Osteocyte (in vitro differentiated cells): ENCODE measurements around the gene SPTLC1. TPM values are rescaled to one million over a fixed set of nuclear protein-coding genes. Genes with fewer than 3 reads are reported as not detected.
"Not testable (repeated sequence)": the region's sequence is repeated elsewhere in the genome, so short reads cannot be mapped to it uniquely, and the experiment has no call there.

Source experiments
- DNase-seq: peaks from one replicate; pipeline ENCODE4 v3.0.0; 2021; ENCODE audit warnings: mixed read lengths; ENCODE audit not compliant: unreplicated experiment; ENCODE audit errors: extremely low spot score
- H3K27ac Mint-ChIP-seq: one replicate; pipeline ENCODE4 v1.8.0; 2021; ENCODE audit warnings: mild to moderate bottlenecking, mixed read lengths; ENCODE audit not compliant: unreplicated experiment
- H3K27me3 Mint-ChIP-seq: one replicate; pipeline ENCODE4 v1.8.0; 2021; ENCODE audit warnings: mixed read lengths; ENCODE audit not compliant: unreplicated experiment
- H3K36me3 Mint-ChIP-seq: one replicate; pipeline ENCODE4 v1.8.0; 2021; ENCODE audit warnings: mixed read lengths; ENCODE audit not compliant: unreplicated experiment
- H3K4me1 Mint-ChIP-seq: one replicate; pipeline ENCODE4 v1.8.0; 2021; ENCODE audit warnings: mixed read lengths; ENCODE audit not compliant: unreplicated experiment
- H3K4me3 Mint-ChIP-seq: one replicate; pipeline ENCODE4 v1.8.0; 2021; ENCODE audit warnings: mild to moderate bottlenecking, moderate library complexity, mixed read lengths; ENCODE audit not compliant: unreplicated experiment
- H3K9me3 Mint-ChIP-seq: one replicate; pipeline ENCODE4 v1.8.0; 2021; ENCODE audit warnings: mixed read lengths; ENCODE audit not compliant: unreplicated experiment
- CTCF ChIP-seq: fragments of 200-600 bp; sonication (generic); IDR thresholded peaks from 2 replicates; pipeline ENCODE4 v1.5.0; 2021; ENCODE audit warnings: antibody characterized with exemption, mild to moderate bottlenecking, moderate library complexity
- total RNA-seq: library from RNA; stranded (reverse); gene quantifications from 2 replicates; pipeline ENCODE4 v1.2.1, GENCODE V29; 2021

The SPTLC1 gene
- total RNA-seq, 1 donor from 2014 or later = 93.9 TPM

DNA sequence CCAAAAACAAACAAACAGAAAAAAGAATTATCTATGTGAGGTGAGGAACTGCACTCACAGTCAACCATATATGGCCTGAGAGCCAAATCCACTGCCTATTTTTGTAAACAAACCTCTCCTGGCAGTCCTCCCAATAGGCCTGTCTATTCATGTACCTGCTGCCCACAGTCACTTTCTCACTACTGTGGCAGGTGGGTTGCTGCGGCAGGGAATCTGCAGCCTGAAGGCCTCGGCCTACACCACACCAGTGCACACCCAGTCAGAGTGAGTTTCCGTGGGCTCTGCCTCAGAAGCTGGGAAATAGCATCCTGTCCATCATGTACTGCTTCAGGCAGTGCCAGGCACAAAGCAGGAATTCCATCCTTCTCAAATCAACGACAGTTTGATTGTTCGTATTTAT lies 82.3 kb downstream of the SPTLC1 start:
- Mint-ChIP-seq H3K27me3 (no peaks in the 10 kb centered on the region), H3K4me1 (peaks cover 41% of the 10 kb centered on the region), H3K4me3 (no peak overlapping the region), H3K9me3 (no peaks in the 10 kb centered on the region), H3K27ac (no peak overlapping the region), H3K36me3 (peaks cover 31% of the 10 kb centered on the region)
- no peak for TF ChIP-seq CTCF
- DNase-seq = no peak

DNA sequence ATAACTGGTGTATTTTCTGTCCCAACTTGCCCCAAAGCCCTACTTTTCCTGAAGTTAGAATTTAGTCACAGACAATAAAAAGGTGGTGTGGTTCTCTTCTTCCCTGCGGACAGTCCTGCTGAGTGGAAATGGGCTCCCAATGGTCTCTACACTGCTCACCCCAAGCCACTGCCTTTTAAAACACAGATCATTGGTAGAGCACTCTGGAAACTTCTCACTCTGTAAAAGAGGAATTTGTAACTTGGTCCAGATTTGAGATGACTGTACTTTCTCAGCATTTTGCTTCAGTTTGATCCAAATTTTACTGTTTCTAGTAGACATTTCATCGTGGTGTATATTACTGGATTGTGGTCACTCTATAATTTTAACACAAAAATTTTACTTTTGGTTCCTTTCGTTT lies 84.8 kb downstream of the SPTLC1 start:
- DNase-seq = no peak
- no peak overlapping the region for H3K4me3 Mint-ChIP-seq
- H3K9me3 Mint-ChIP-seq = no peaks in the 10 kb centered on the region
- peaks cover 23% of the 10 kb centered on the region for H3K36me3 Mint-ChIP-seq
- H3K27ac Mint-ChIP-seq = no peak overlapping the region
- TF ChIP-seq CTCF = no peak
- H3K4me1 Mint-ChIP-seq = peaks cover 18% of the 10 kb centered on the region
- H3K27me3 Mint-ChIP-seq = no peaks in the 10 kb centered on the region

- no peak for DNase-seq
- H3K36me3 Mint-ChIP-seq = peaks cover 21% of the 10 kb centered on the region
- peaks cover 10% of the 10 kb centered on the region for H3K4me1 Mint-ChIP-seq
- no peaks in the 10 kb centered on the region for H3K27me3 Mint-ChIP-seq
- H3K9me3 Mint-ChIP-seq = no peaks in the 10 kb centered on the region
- H3K4me3 Mint-ChIP-seq = no peak overlapping the region
- peak; percentile 24 for TF ChIP-seq CTCF
- no peak overlapping the region for H3K27ac Mint-ChIP-seq
These were observed 85.7 kb downstream of the SPTLC1 start for GRCh38 chr9:92029553-92029952.

DNA sequence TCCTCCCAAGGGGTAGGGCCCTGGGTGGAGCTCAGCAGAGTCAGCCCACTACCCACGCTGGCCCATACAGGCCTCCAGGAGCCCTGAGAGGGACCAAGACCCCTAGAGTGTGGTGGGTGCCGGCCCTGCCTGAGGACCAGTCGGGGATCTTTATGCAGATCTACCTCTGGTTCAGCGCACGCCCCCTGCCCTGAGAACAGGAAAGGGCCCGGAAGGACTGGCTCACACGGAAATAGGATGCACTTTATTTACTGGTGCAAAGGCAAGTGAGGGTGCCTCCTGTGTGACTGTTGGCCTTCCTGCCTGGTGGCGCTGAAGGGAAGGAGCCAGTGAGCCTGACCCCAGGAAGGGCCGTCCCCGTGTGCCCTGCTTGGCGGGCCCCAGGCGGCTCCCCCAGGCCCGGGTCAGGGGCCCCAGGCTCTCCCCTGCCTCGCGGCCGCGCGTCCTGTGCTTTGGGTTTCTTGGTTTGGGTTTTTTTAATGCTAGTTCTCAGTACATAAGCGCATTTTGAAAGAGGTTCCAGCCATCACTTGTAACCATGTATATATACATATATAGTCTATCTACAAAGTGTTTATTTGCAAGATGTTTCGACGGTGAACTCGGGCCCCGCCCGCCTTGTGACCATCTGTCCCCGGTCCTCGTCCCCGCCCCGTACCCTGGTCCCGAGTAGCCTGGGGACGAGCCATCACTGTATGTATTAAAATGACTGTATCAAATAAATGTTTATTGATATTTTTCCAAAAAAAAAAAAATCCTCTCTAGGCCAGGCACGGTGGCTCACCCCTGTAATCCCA lies 88.8 kb downstream of the SPTLC1 start:
- no peaks in the 10 kb centered on the region for H3K27me3 Mint-ChIP-seq
- H3K36me3 Mint-ChIP-seq = peaks cover 8% of the 10 kb centered on the region
- no peak overlapping the region for H3K27ac Mint-ChIP-seq
- no peak for TF ChIP-seq CTCF
- no peak overlapping the region for H3K4me3 Mint-ChIP-seq
- peak; percentile 59 for DNase-seq
- H3K4me1 Mint-ChIP-seq = peaks cover 14% of the 10 kb centered on the region
- H3K9me3 Mint-ChIP-seq = peaks cover 12% of the 10 kb centered on the region

DNA sequence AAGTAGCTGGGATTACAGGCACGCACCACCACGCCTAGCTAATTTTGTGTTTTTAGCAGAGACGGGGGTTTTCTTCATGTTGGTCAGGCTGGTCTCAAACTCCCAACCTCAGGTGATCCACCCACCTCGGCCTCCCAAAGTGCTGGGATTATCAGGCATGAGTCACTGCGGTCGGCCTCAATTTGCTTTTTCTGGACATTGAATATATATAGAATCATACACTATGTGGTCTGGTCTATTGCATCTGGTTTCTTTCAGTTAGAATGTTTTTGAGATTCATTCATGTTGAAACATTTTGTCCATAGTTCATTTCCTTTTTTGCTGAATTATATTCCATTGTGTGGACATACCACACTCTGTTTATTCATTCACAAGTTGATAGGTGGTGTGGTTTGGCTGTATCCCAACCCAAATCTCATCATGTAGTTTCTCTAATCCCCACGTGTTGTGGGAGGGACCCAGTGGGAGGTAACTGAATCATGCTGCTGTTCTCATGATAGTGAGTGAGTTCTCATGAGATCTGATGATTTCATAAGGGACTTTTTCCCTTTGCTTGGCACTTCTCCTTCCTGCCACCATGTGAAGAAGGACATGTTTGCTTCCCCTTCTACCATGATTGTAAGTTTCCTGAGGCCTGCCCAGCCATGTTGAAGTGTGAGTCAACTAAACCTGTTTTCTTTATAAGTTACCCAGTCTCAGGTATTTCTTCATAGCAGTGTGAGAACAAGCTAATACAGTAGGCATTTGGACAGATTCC lies 93.2 kb downstream of the SPTLC1 start:
- not testable (repeated sequence) for DNase-seq, H3K27me3 Mint-ChIP-seq, H3K36me3 Mint-ChIP-seq, H3K4me3 Mint-ChIP-seq
- Mint-ChIP-seq H3K27ac (peak overlapping the region; percentile 15), H3K4me1 (peaks cover 13% of the 10 kb centered on the region), H3K9me3 (peaks cover 12% of the 10 kb centered on the region)
